HG03039 (cell line): ENCODE results near the gene B4GALNT2.
"Not testable (repeated sequence)": the region's sequence is repeated elsewhere in the genome, so short reads cannot be mapped to it uniquely, and the experiment has no call there.

ENCODE experiments used
- ATAC-seq: cut with Tn5 transposase; IDR thresholded peaks from one replicate; pipeline ENCODE4 v1.9.1; 2021; ENCODE audit warnings: mild to moderate bottlenecking, moderate library complexity; ENCODE audit not compliant: unreplicated experiment

B4GALNT2 gene

DNA sequence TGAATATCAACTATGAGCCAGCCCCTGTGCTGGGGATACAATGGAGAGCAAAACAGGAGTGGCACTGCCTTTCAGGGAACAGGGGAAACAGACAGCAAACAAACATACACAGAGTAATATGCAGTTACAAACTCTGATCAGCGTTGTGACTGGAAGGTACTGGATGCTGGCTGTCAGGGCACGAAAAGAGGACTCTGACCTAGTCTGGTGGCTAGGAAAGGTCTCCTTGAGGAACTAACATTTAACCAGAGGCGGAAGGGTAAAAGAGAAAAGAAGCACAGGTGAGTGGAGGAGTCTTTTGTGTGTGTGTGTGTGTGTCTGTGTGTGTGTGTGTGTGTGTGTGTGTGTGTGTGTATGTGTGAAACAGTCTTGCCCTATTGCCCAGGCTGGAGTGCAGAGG lies 12.4 kb upstream of the B4GALNT2 start:
- ATAC-seq = no peak

- ATAC-seq = no peak
These were observed 10.8 kb upstream of the B4GALNT2 start for GRCh38 chr17:49121696-49122292.

DNA sequence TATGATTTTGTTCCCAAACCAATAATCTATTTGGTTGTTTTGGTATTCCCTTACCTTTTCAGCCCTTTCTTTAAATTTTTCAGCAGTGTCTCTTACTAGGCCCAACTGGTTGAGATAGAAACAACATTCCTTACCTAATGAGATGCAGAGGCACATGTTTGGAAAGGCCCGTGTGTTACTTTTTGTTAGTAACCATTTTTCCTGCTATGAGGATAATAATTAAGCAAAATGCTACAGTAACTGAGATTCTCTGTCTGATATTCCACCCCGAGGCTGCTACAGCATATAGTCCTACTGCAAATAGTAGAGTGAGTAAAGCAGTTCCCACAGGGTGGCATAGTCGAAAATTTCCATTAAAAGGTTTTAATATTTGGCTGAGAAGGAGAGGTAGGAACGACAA lies 10.0 kb upstream of the B4GALNT2 start:
- ATAC-seq = no peak

GRCh38 chr17:49123061-49123460 lies 9.5 kb upstream of the B4GALNT2 start:
- no peak for ATAC-seq

- no peak for ATAC-seq
These were observed 7.1 kb upstream of the B4GALNT2 start for GRCh38 chr17:49125449-49125848.

DNA sequence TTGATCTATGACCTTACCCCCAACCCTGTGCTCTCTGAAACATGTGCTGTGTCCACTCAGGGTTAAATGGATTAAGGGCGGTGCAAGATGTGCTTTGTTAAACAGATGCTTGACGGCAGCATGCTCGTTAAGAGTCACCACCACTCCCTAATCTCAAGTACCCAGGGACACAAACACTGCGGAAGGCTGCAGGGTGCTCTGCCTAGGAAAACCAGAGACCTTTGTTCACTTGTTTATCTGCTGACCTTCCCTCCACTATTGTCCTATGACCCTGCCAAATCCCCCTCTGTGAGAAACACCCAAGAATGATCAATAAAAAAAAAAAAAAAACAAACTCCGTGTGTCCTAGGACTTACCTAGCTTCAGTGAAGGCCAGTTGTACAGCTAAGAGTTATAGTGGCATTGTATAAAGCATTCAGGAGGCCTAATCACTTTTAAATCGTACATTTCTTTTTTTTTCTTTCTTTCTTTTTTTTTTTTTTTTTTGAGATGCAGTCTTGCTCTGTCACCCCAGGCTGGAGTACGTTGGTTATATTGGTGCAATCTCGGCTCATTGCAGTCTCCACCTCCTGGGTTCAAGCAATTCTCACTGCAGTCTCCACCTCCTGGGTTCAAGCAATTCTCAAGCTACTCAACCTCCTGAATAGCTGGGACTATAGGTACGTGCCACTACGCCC lies 6.2 kb upstream of the B4GALNT2 start:
- not testable (repeated sequence) for ATAC-seq

GRCh38 chr17:49129359-49129950 lies 3.1 kb upstream of the B4GALNT2 start:
- ATAC-seq = not testable (repeated sequence)

- no peak for ATAC-seq
These were observed 1.7 kb upstream of the B4GALNT2 start for GRCh38 chr17:49130891-49131290.

- ATAC-seq = no peak
These were observed 261 bp upstream of the B4GALNT2 start for GRCh38 chr17:49132317-49132698.

GRCh38 chr17:49136335-49136734 lies 3.8 kb downstream of the B4GALNT2 start:
- ATAC-seq = no peak

GRCh38 chr17:49145654-49146053 lies 13.1 kb downstream of the B4GALNT2 start:
- ATAC-seq = not testable (repeated sequence)

- ATAC-seq = no peak
These were observed 14.2 kb downstream of the B4GALNT2 start for GRCh38 chr17:49146620-49147306.

DNA sequence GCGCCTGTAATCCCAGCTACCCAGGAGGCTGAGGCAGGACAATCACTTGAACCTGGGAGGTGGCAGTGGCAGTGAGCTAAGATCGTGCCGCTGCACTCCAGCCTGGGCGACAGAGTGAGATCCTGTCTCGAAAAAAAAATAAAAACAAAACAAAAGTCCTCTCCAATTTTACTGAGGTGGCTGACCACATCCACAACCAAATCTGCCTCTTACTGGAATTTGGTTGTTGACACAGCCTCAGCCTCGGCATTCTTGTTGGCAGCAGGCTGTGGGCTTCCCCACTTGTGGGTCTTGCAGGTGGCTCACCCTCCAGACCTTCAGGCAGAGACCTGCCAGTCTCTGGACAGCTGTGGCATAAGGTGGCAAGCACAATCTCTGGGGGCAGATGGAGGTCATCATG lies 15.6 kb downstream of the B4GALNT2 start:
- ATAC-seq = no peak

DNA sequence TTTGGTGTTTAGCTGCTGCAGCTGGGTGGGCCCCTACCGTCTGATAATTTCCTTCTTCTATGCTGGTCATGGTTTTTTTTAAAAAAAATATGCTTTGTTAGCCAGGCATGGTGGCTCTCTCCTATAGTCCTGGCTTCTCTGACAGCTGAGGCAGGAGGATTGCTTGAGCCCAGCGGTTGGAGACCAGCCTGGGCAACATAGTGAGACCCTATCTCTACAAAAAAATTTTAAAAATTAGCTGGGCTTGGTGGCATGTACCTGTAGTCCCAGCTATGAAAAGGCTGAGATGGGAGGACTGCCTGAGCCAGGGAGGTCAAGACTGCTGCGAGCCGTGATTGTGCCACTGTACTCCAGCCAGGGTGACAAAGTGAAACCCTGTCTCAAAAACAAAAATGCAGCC lies 19.4 kb downstream of the B4GALNT2 start:
- no peak for ATAC-seq

DNA sequence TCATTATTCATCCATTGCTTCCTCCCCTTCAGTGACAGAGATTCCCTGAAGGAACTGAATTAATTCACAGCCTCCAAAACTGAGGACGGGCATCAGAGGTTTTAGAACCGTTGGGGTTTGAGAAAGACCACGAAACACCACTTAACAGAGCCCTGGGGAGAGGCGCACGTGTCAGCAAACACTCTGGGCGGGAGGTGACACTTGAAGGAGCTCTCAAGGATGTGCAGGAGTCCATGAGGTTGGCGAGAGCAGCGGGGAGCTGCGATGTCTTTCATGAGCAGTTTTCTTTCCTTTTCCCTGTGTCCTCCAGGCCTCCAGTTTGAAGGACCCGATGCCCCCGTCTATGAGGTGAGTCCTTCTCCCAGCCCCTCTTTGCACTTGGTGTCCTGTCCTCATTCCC lies 23.7 kb downstream of the B4GALNT2 start:
- no peak for ATAC-seq

GRCh38 chr17:49157784-49158183 lies 25.2 kb downstream of the B4GALNT2 start:
- ATAC-seq = no peak

DNA sequence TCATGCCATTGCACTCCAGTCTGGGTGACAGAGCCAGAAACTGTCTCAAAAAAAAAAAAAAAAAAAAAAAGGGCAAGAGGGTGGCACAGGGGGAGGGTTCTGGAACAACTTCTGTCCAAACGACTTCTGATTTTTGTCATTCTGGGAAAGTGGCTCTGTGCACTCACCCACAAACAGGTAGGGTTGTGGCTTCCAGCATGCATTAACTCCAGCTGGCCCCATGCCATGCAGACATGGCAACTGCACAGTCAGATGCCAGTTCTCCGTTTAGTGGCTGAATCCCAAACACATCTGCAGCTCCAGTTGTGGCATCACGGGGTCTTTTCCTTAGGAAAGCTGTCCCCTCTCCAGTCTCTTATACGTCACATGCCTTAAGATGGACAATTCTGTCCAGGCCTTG lies 30.3 kb downstream of the B4GALNT2 start:
- ATAC-seq = no peak

DNA sequence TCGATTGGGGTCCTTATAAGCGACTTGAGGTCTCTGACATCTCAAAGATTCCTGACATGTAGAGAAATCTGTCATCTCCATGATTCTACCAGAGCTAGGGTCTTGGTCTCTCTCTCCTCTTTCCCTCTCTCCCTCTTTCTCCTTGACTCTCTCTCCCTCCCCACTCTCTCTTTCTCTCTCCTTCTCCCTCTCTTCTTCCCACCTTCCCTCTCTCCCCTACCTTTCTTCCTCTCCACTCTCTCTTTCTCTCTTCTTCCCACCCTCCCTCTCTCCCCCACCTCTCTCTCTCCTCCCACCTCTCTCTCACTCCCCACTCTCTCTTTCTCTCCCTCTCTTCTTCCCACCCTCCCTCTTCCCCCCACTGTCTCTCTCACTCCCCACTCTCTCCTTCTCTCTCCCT lies 32.6 kb downstream of the B4GALNT2 start:
- no peak for ATAC-seq

- ATAC-seq = no peak
These were observed 36.1 kb downstream of the B4GALNT2 start for GRCh38 chr17:49168706-49169105.

DNA sequence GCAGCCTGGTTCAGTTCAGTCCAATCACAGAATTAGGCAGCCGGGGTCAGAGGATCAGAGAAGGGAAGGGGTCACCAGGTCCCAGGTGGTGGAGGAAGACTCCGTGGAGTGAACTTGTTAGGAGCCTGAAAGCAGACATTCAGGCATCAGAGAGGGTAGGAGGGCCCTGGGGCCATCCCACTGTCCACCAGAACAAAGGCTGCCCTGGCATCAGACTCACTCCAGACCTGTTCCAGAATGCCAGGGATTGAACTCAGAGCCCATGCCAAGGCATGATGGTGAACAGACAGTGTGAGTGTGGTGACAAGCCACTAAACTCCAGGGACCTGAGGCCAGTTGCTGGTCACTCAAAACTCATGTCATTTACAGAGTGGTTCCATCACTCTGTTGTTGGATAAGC lies 37.6 kb downstream of the B4GALNT2 start:
- no peak for ATAC-seq

DNA sequence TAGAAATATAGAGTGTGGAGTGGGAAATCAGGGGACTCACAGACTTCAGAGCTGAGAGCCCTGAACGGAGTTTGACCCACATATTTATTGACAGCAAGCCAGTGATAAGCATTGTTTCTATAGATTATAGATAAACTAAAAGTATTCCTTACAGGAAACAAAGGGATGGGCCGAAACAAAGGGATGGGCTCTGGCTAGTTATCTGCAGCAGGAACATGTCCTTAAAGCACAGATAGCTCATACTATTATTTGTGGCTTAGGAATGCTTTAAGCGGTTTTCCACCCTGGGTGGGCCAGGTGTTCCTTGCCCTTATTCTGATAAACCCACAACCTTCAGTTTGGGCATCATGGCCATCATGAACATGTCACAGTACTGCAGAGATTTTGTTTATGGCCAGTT lies 38.1 kb downstream of the B4GALNT2 start:
- ATAC-seq = not testable (repeated sequence)

DNA sequence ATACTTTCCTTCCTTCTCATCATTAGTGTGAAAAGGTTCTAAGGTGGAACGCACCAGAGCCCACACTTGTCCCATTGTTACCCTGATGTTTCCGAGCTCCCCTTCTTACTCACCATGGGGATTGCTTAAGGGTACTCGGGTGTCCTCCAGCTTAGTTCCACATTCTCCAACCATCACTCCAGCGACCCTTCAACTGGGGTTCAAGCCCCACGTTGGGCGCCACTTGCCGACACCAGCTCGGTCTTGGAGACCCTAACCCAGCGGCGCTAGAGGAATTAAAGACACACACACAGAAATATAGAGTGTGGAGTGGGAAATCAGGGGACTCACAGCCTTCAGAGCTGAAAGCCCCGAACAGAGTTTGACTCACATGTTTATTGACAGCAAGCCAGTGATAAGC lies 43.4 kb downstream of the B4GALNT2 start:
- ATAC-seq = not testable (repeated sequence)
